ENCODE measurements around the gene CNPY2. TPM values are rescaled to one million over a fixed set of nuclear protein-coding genes. Genes with fewer than 3 reads are reported as not detected.
A peak's percentile ranks its signal among the peaks of the same experiment; 100 is the strongest.

Gene CNPY2
- total and polyA plus RNA-seq, 2 of the 13 experiments (the other 11 are each of a cell fraction or from before 2014, with no cell fraction given) = 285 to 356 TPM

DNA sequence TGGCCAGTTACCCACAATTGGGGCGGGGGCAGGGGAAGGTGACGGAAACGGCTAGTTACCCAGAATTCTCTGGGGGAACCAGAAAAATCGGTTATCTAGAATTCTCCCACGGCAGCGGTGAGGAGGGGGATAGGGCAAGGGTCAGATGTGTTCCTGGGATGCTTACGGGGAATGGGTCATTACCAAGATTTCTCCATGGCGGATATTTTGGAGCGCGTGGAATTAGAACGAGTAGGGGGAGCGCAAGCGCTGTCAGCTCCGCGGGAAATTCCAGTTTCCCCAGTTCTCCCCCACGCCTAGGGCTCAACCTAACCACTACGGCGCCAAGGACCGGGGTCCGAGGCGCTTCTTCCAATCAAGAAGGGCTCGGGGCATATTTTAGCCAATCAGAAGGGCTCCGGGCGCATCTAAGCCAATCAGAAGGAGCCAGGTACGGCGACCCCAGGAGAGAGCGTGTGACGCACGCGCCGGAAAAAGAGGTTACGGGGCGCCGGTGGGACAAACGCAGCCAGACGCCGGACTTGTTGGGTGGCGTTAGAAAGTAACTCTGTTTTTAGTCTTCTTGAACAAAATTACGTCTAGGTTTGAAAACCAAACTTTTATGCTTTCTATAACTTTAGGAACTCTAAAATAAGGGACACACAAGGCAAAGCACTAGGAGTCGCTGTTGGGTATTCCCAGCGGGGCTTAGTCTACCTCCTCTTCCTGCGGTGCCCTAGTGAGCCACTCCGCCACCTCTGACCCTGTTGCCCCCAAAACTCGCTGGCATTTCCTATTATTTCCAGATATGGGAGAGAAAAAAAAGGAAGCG is 18.1 kb upstream of the CNPY2 start, which contains the start of gene PAN2 (continued):
- TF ChIP-seq, protein P1, sequence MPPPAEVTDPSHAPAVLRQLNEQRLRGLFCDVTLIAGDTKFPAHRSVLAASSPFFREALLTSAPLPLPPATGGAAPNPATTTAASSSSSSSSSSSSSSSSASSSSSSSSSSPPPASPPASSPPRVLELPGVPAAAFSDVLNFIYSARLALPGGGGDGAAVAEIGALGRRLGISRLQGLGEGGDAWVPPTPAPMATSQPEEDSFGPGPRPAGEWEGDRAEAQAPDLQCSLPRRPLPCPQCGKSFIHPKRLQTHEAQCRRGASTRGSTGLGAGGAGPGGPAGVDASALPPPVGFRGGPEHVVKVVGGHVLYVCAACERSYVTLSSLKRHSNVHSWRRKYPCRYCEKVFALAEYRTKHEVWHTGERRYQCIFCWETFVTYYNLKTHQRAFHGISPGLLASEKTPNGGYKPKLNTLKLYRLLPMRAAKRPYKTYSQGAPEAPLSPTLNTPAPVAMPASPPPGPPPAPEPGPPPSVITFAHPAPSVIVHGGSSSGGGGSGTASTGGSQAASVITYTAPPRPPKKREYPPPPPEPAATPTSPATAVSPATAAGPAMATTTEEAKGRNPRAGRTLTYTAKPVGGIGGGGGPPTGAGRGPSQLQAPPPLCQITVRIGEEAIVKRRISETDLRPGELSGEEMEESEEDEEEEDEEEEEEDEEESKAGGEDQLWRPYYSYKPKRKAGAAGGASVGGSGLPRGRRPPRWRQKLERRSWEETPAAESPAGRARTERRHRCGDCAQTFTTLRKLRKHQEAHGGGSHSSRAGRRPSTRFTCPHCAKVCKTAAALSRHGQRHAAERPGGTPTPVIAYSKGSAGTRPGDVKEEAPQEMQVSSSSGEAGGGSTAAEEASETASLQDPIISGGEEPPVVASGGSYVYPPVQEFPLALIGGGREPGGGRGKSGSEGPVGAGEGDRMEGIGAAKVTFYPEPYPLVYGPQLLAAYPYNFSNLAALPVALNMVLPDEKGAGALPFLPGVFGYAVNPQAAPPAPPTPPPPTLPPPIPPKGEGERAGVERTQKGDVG (CRISPR knock-in tag; IDR thresholded peaks at IDR 0.05; ENCODE audit: borderline replicate concordance) = no peak; the same call in 1 of the 2 replicates
- TF ChIP-seq, protein P2, sequence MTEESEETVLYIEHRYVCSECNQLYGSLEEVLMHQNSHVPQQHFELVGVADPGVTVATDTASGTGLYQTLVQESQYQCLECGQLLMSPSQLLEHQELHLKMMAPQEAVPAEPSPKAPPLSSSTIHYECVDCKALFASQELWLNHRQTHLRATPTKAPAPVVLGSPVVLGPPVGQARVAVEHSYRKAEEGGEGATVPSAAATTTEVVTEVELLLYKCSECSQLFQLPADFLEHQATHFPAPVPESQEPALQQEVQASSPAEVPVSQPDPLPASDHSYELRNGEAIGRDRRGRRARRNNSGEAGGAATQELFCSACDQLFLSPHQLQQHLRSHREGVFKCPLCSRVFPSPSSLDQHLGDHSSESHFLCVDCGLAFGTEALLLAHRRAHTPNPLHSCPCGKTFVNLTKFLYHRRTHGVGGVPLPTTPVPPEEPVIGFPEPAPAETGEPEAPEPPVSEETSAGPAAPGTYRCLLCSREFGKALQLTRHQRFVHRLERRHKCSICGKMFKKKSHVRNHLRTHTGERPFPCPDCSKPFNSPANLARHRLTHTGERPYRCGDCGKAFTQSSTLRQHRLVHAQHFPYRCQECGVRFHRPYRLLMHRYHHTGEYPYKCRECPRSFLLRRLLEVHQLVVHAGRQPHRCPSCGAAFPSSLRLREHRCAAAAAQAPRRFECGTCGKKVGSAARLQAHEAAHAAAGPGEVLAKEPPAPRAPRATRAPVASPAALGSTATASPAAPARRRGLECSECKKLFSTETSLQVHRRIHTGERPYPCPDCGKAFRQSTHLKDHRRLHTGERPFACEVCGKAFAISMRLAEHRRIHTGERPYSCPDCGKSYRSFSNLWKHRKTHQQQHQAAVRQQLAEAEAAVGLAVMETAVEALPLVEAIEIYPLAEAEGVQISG (CRISPR knock-in tag; IDR thresholded peaks at IDR 0.05) = peak; percentile 79
- peak; percentile 72; the same call in 1 of the 2 replicates for TF ChIP-seq ETV5 (CRISPR knock-in tag; IDR thresholded peaks at IDR 0.05; ENCODE audit: borderline replicate concordance)
- TF ChIP-seq ZC3H4 (CRISPR knock-in tag; IDR thresholded peaks at IDR 0.05; ENCODE audit: borderline replicate concordance) = no peak
- TF ChIP-seq NFKBIZ (CRISPR knock-in tag; IDR thresholded peaks at IDR 0.05) = peak; percentile 56; the same call in 1 of the 2 replicates
- 0 out of 2 replicates have a peak, but pooled peaks have one; percentile 13 for TF ChIP-seq SP4 (CRISPR knock-in tag; IDR thresholded peaks at IDR 0.05)
- TF ChIP-seq FOXJ3 (CRISPR knock-in tag; IDR thresholded peaks at IDR 0.05; ENCODE audit: borderline replicate concordance) = peak; percentile 16; the same call in 1 of the 2 replicates
- no peak for TF ChIP-seq PCBP2 (optimal IDR thresholded peaks at IDR 0.05; ENCODE audit: low read depth, low read length, poor library complexity, severe bottlenecking)
- no peak for TF ChIP-seq AGO2 (optimal IDR thresholded peaks at IDR 0.05; ENCODE audit: low read depth, low read length)
- 0 out of 2 replicates have a peak, but pooled peaks have one; percentile 12 for TF ChIP-seq ZNF570 (CRISPR knock-in tag; IDR thresholded peaks at IDR 0.05; ENCODE audit: borderline replicate concordance)
- TF ChIP-seq ZNF367 (CRISPR knock-in tag; IDR thresholded peaks at IDR 0.05; ENCODE audit: borderline replicate concordance) = no peak
- TF ChIP-seq, protein P3, sequence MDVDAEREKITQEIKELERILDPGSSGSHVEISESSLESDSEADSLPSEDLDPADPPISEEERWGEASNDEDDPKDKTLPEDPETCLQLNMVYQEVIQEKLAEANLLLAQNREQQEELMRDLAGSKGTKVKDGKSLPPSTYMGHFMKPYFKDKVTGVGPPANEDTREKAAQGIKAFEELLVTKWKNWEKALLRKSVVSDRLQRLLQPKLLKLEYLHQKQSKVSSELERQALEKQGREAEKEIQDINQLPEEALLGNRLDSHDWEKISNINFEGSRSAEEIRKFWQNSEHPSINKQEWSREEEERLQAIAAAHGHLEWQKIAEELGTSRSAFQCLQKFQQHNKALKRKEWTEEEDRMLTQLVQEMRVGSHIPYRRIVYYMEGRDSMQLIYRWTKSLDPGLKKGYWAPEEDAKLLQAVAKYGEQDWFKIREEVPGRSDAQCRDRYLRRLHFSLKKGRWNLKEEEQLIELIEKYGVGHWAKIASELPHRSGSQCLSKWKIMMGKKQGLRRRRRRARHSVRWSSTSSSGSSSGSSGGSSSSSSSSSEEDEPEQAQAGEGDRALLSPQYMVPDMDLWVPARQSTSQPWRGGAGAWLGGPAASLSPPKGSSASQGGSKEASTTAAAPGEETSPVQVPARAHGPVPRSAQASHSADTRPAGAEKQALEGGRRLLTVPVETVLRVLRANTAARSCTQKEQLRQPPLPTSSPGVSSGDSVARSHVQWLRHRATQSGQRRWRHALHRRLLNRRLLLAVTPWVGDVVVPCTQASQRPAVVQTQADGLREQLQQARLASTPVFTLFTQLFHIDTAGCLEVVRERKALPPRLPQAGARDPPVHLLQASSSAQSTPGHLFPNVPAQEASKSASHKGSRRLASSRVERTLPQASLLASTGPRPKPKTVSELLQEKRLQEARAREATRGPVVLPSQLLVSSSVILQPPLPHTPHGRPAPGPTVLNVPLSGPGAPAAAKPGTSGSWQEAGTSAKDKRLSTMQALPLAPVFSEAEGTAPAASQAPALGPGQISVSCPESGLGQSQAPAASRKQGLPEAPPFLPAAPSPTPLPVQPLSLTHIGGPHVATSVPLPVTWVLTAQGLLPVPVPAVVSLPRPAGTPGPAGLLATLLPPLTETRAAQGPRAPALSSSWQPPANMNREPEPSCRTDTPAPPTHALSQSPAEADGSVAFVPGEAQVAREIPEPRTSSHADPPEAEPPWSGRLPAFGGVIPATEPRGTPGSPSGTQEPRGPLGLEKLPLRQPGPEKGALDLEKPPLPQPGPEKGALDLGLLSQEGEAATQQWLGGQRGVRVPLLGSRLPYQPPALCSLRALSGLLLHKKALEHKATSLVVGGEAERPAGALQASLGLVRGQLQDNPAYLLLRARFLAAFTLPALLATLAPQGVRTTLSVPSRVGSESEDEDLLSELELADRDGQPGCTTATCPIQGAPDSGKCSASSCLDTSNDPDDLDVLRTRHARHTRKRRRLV (CRISPR knock-in tag; IDR thresholded peaks at IDR 0.05) = peak; percentile 75
- TF ChIP-seq, protein P4, sequence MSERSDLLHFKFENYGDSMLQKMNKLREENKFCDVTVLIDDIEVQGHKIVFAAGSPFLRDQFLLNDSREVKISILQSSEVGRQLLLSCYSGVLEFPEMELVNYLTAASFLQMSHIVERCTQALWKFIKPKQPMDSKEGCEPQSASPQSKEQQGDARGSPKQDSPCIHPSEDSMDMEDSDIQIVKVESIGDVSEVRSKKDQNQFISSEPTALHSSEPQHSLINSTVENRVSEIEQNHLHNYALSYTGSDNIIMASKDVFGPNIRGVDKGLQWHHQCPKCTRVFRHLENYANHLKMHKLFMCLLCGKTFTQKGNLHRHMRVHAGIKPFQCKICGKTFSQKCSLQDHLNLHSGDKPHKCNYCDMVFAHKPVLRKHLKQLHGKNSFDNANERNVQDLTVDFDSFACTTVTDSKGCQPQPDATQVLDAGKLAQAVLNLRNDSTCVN (CRISPR knock-in tag; IDR thresholded peaks at IDR 0.05; ENCODE audit: borderline replicate concordance) = peak; percentile 96
- no peak for TF ChIP-seq ZNF12 (CRISPR knock-in tag; IDR thresholded peaks at IDR 0.05)
- TF ChIP-seq KDM1A (CRISPR knock-in tag; IDR thresholded peaks at IDR 0.05) = no peak

Measured in HepG2 (cell line).